ENCODE results near the gene ADAMTS2. TPM values are rescaled to one million over a fixed set of nuclear protein-coding genes. Genes with fewer than 3 reads are reported as not detected.

ADAMTS2 gene
- total and polyA plus RNA-seq, 2 of the 4 experiments (the other 2 are of a cell fraction) = 19.0 to 58.8 TPM

GRCh38 chr5:179258922-179259730 lies 86.1 kb downstream of the ADAMTS2 start:
- BruUV-seq (replicated peaks) = no TSS peak
- Histone ChIP-seq H3K27ac (ENCODE audit: insufficient read depth, low read length) (no peak overlapping the region), H3K4me2 (ENCODE audit: low read depth, low read length) (no peak overlapping the region), H2BK120ac (ENCODE audit: low read depth, low read length) (peak overlapping the region; percentile 3; the same call in 1 of the 2 replicates), H2AK9ac (replicated peaks; ENCODE audit: low read depth, low read length, poor library complexity) (peak overlapping the region; percentile 73), H3K9me3 (ENCODE audit: control insufficient read depth, insufficient read depth, low read length) (no peaks in the 10 kb centered on the region), H3K4me1 (ENCODE audit: control insufficient read depth, insufficient read depth, low read length) (peaks cover 11% of the 10 kb centered on the region), H4K91ac (ENCODE audit: insufficient read depth, low read depth, low read length) (0 out of 2 replicates have a peak overlapping the region, but pooled peaks have one; percentile 33), H3K56ac (ENCODE audit: extremely low read depth, insufficient read depth, low read length) (no peak overlapping the region), H2BK15ac (ENCODE audit: low read depth, low read length) (no peak overlapping the region), H3K14ac (replicated peaks; ENCODE audit: low read depth, low read length) (0 out of 2 replicates have a peak overlapping the region, but pooled peaks have one; percentile 16), H3K23ac (ENCODE audit: low read depth, low read length) (no peak overlapping the region), H3K18ac (ENCODE audit: low read depth, low read length) (no peak overlapping the region), H3K4me3 (ENCODE audit: insufficient read depth, low read depth, low read length) (no peak overlapping the region), H2AK5ac (ENCODE audit: low read depth, low read length) (peak overlapping the region; percentile 51; the same call in 1 of the 2 replicates), H2BK5ac (ENCODE audit: low read depth, low read length, poor library complexity, severe bottlenecking) (no peak overlapping the region), H3K9me1 (ENCODE audit: insufficient read depth, low read length) (peaks cover 9% of the 10 kb centered on the region; the same call in 1 of the 2 replicates), H2AFZ (replicated peaks; ENCODE audit: low read length, poor library complexity) (no peak overlapping the region), H4K5ac (ENCODE audit: low read depth, low read length) (no peak overlapping the region), H3K27me3 (ENCODE audit: control insufficient read depth, insufficient read depth, low read length) (no peaks in the 10 kb centered on the region), H4K8ac (ENCODE audit: low read depth in 2 of 2, low read length in 2 of 2) (0 out of 4 replicates have a peak overlapping the region, but pooled peaks of 1 of the 2 experiments have one; percentile 52), H2BK20ac (ENCODE audit: low read depth, low read length) (no peak overlapping the region), H4K20me1 (ENCODE audit: insufficient read depth, low read length) (no peaks in the 10 kb centered on the region; the same call in 1 of the 2 replicates), H3K9ac (ENCODE audit: low read depth, low read length) (no peak overlapping the region), H3K36me3 (ENCODE audit: control insufficient read depth, insufficient read depth, low read length) (peaks cover 6% of the 10 kb centered on the region; the same call in 1 of the 2 replicates), H3K79me1 (ENCODE audit: low read depth in 1 of 2, low read length in 2 of 2) (peaks cover 10 to 66% of the 10 kb centered on the region in 2 experiments; a peak in 3 of 4 replicates), H3K4ac (ENCODE audit: low read depth, low read length) (no peak overlapping the region)
- in situ Hi-C loops (cut with MboI; ENCODE audit: low sequenced_read_pairs) (no loop called here), dilution Hi-C loops (cut with HindIII; ENCODE audit: low sequenced_read_pairs, unreplicated experiment) (no loop called here), intact Hi-C loops (cut with micrococcal nuclease) (no loop called here)
- WGBS, 2 experiments (ENCODE audit: extremely low coverage in 2 of 2, insufficient read length in 1 of 2) = 75% methylated on average over 16 of the region's 26 CpGs; no CpG with 5 or more reads in 1 of the 2 experiments
- ChIA-PET POLR2A (ENCODE audit: unreplicated experiment) (no interaction called here), CTCF (no interaction called here)
- peak; percentile 46 for ATAC-seq (ENCODE audit: low read depth)
- TF ChIP-seq POLR2A (IDR thresholded peaks at IDR 0.05; ENCODE audit: low read depth, low read length) (no peak), FOS (IDR thresholded peaks at IDR 0.05; ENCODE audit: low read depth, low read length) (0 out of 2 replicates have a peak, but pooled peaks have one; percentile 1)
- DNase-seq = peak; percentile 72
